DOHH2 (cell line): ENCODE results near the gene KAT2B.

Experiments
- CTCF ChIP-seq: fragments of 200-600 bp; sonication (generic); IDR thresholded peaks from one replicate; pipeline ENCODE4 v1.5.1; 2014; ENCODE audit warnings: antibody characterized with exemption, mild to moderate bottlenecking, low read depth, low read length; ENCODE audit not compliant: poor library complexity, severe bottlenecking
- EZH2phosphoT487 ChIP-seq: fragments of 200-600 bp; sonication (generic); IDR thresholded peaks from 2 replicates; pipeline ENCODE4 v1.6.1; 2017; ENCODE audit warnings: borderline replicate concordance, mild to moderate bottlenecking, antibody characterized with exemption, low read length, moderate library complexity, mixed read lengths

- TF ChIP-seq CTCF (no peak), EZH2phosphoT487 (no peak)
Measured at GRCh38 chr3:20079621-20080020, 39.4 kb downstream of the KAT2B start.
